Measurements from ENCODE around the gene OR10A5. TPM values are rescaled to one million over a fixed set of nuclear protein-coding genes. Genes with fewer than 3 reads are reported as not detected.

OR10A5 gene, protein sequence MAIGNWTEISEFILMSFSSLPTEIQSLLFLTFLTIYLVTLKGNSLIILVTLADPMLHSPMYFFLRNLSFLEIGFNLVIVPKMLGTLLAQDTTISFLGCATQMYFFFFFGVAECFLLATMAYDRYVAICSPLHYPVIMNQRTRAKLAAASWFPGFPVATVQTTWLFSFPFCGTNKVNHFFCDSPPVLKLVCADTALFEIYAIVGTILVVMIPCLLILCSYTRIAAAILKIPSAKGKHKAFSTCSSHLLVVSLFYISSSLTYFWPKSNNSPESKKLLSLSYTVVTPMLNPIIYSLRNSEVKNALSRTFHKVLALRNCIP
- not detected in 2 replicates for total RNA-seq (2021)
- long read RNA-seq = 0 reads

DNA sequence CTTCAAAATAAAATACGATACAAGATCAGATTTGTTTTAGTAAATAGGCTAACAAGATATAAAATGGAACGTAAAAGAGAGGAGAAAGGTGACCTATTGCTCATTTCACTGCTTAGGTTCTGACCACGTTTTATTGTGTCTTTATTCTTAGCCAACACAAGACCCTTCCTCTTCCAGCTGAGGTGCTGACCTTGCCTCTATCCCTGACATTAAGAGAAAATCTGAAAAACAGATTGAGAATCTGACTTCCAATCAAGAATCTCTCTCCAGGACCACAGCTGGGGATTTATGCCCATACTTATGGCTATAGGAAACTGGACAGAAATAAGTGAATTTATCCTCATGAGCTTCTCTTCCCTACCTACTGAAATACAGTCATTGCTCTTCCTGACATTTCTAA lies at the start of gene OR10A5:
OR10A5 (plus strand) TSS at position 301 of the 400 bp plus-strand sequence; CDS start at position 301, 0 bp downstream.
- no peaks in the 10 kb centered on the region for H3K4me1 ChIP-seq (ENCODE audit: insufficient read depth, low read length)
- H3T11ph ChIP-seq (ENCODE audit: low read length) = no peak within 1 kb of the TSS
- Mint-ChIP-seq H3K36me3 (ENCODE audit: insufficient read depth in 1 of 3, low read depth in 3 of 3) (peaks cover 6 to 34% (median 17%) of the 10 kb centered on the region in 3 experiments; a peak in 6 of 7 replicates), H3K4me1 (peaks cover 23 to 24% of the 10 kb centered on the region in 2 experiments), H3K9me3 (peaks cover 16 to 23% of the 10 kb centered on the region in 2 experiments), H3K27me3 (ENCODE audit: low read depth) (peaks cover 2% of the 10 kb centered on the region), H3K4me3 (no peak within 1 kb of the TSS), H3K27ac (no peak within 1 kb of the TSS)
- no peak within 1 kb of the TSS for H3K23ac ChIP-seq (ENCODE audit: insufficient read length, low read depth, low read length)
- no peaks in the 10 kb centered on the region for H3K27me3 ChIP-seq (ENCODE audit: insufficient read depth, low read length)
- TF ChIP-seq, protein P1, sequence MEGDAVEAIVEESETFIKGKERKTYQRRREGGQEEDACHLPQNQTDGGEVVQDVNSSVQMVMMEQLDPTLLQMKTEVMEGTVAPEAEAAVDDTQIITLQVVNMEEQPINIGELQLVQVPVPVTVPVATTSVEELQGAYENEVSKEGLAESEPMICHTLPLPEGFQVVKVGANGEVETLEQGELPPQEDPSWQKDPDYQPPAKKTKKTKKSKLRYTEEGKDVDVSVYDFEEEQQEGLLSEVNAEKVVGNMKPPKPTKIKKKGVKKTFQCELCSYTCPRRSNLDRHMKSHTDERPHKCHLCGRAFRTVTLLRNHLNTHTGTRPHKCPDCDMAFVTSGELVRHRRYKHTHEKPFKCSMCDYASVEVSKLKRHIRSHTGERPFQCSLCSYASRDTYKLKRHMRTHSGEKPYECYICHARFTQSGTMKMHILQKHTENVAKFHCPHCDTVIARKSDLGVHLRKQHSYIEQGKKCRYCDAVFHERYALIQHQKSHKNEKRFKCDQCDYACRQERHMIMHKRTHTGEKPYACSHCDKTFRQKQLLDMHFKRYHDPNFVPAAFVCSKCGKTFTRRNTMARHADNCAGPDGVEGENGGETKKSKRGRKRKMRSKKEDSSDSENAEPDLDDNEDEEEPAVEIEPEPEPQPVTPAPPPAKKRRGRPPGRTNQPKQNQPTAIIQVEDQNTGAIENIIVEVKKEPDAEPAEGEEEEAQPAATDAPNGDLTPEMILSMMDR (conservative IDR thresholded peaks at IDR 0.05) = no peak
- H4K91ac ChIP-seq (ENCODE audit: insufficient read length, low read depth, low read length) = no peak within 1 kb of the TSS
- H3K4me2 ChIP-seq (ENCODE audit: insufficient read depth, insufficient read length, low read length) = no peak within 1 kb of the TSS
- H3K9ac ChIP-seq (ENCODE audit: extremely low read depth, insufficient read length, low read length) = no peak within 1 kb of the TSS
- no peak within 1 kb of the TSS for H2BK5ac ChIP-seq (ENCODE audit: insufficient read length, low read length)
- no peak within 1 kb of the TSS for H3K4ac ChIP-seq (ENCODE audit: low read depth, low read length)
- H2AK5ac ChIP-seq (ENCODE audit: insufficient read length, low read length) = no peak within 1 kb of the TSS
- H2AFZ ChIP-seq (ENCODE audit: low read length) = no peak within 1 kb of the TSS
- H2BK15ac ChIP-seq (ENCODE audit: low read depth, low read length) = no peak within 1 kb of the TSS
- no peaks in the 10 kb centered on the region for H4K20me1 ChIP-seq (ENCODE audit: control insufficient read depth, insufficient read depth, insufficient read length)
- no peaks in the 10 kb centered on the region for H3K79me1 ChIP-seq (ENCODE audit: insufficient read depth, low read depth, low read length, poor library complexity, severe bottlenecking)
- no peak for DNase-seq
- H2BK20ac ChIP-seq (ENCODE audit: low read depth, low read length, poor library complexity, severe bottlenecking) = no peak within 1 kb of the TSS
- H3K56ac ChIP-seq (ENCODE audit: insufficient read length, low read depth, low read length) = no peak within 1 kb of the TSS
- no peaks in the 10 kb centered on the region for H3K79me2 ChIP-seq (ENCODE audit: insufficient read depth, low read length)
- H3K18ac ChIP-seq (ENCODE audit: insufficient read length, low read depth, low read length) = no peak within 1 kb of the TSS
- WGBS (ENCODE audit: extremely low coverage, insufficient read length, low lambda C conversion rate) = no CpG with 5 or more reads among the region's 3 CpGs
- no peak within 1 kb of the TSS for H3K27ac ChIP-seq (ENCODE audit: insufficient read length, low read depth, low read length)
- H4K8ac ChIP-seq (replicated peaks; ENCODE audit: insufficient read length, low read depth, low read length) = no peak within 1 kb of the TSS
- H2BK12ac ChIP-seq (ENCODE audit: insufficient read length, low read depth, low read length) = no peak within 1 kb of the TSS
- H3K9me3 ChIP-seq (ENCODE audit: control insufficient read depth, low read depth, low read length) = no peaks in the 10 kb centered on the region
- no peak within 1 kb of the TSS for H2BK120ac ChIP-seq (ENCODE audit: low read depth, low read length, poor library complexity, severe bottlenecking)
- no peak within 1 kb of the TSS for H3K14ac ChIP-seq (ENCODE audit: insufficient read depth, low read length)
- H3K23me2 ChIP-seq (ENCODE audit: insufficient read length, low read depth, low read length, poor library complexity, severe bottlenecking) = no peaks in the 10 kb centered on the region
- H4K5ac ChIP-seq (ENCODE audit: insufficient read length, low read depth, low read length) = no peak within 1 kb of the TSS

Measured in H9 (cell line).